ENCODE data around the gene CD300H. TPM values are rescaled to one million over a fixed set of nuclear protein-coding genes. Genes with fewer than 3 reads are reported as not detected.

Gene CD300H
- total RNA-seq, 1 donor from 2014 or later, result not detected

DNA sequence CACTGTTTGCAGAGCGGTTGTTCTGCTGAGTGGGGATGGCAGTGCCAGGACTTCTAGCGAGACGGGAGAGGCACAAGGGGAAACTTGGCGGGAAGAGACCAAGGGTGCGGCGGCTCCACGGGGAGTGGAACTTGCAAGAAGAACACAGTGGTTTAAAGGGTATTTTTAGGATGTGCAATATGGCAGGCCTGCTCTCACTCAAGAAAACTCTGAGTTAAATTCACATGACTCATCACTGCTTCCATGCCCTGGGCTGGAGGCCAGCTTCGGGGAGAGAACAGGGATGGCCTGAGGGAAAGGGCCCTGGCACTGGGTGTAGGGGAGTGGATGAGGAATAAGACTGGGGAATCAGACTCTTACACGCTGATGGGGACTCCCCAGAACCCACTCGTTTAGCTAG, 38.1 kb upstream of the CD300H start:
- no peak overlapping the region for H3K4me3 ChIP-seq (ENCODE audit: low read depth, low read length)
- TF ChIP-seq, protein P1, sequence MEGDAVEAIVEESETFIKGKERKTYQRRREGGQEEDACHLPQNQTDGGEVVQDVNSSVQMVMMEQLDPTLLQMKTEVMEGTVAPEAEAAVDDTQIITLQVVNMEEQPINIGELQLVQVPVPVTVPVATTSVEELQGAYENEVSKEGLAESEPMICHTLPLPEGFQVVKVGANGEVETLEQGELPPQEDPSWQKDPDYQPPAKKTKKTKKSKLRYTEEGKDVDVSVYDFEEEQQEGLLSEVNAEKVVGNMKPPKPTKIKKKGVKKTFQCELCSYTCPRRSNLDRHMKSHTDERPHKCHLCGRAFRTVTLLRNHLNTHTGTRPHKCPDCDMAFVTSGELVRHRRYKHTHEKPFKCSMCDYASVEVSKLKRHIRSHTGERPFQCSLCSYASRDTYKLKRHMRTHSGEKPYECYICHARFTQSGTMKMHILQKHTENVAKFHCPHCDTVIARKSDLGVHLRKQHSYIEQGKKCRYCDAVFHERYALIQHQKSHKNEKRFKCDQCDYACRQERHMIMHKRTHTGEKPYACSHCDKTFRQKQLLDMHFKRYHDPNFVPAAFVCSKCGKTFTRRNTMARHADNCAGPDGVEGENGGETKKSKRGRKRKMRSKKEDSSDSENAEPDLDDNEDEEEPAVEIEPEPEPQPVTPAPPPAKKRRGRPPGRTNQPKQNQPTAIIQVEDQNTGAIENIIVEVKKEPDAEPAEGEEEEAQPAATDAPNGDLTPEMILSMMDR (conservative IDR thresholded peaks at IDR 0.05; ENCODE audit: low read depth, low read length), result no peak
- DNase-seq (ENCODE audit: low read depth), result peak; percentile 12

DNA sequence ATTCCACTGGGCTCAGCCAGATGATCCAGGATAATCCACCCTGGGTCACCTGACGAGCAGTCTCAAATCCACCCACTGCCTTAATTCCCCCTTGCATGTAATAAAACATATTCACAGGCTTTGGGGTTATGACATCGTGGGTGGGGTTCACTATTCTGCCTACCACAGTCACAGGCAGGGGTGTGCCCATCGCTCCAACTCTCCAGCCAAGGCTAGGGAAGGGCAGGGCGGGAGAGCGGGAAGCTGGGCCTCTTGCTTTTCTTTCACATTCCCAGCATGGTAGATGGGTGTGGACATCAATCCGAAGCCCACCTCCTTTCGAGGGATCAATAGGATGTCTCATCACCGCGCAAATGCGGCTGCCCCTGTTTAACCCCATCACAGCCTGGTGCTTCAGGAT, 37.5 kb upstream of the CD300H start:
- TF ChIP-seq, protein P1 (conservative IDR thresholded peaks at IDR 0.05; ENCODE audit: low read depth, low read length), result no peak
- no peak overlapping the region for H3K4me3 ChIP-seq (ENCODE audit: low read depth, low read length)
- no peak for DNase-seq (ENCODE audit: low read depth)

DNA sequence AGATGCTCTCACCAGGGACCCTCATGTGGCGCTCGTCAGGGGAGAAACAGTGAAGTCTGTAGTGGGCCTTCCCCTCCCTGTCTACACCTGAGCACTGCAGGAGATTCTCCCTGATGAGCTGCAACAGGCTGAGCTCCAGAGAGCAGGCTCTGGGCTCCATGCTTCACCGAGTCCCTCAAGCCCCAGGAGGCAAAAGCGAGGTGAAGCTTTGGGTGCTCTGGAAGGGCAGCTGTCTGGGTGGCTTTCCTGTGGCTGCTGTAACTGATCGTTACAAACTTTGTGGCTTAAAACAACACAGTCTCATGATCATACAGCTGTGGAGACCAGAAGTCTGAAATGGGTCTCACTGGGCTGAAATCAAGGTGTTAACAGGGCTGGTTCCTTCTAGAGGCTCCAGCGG, 36.9 kb upstream of the CD300H start:
- no peak overlapping the region for H3K4me3 ChIP-seq (ENCODE audit: low read depth, low read length)
- TF ChIP-seq, protein P1 (conservative IDR thresholded peaks at IDR 0.05; ENCODE audit: low read depth, low read length), result no peak
- no peak for DNase-seq (ENCODE audit: low read depth)

DNA sequence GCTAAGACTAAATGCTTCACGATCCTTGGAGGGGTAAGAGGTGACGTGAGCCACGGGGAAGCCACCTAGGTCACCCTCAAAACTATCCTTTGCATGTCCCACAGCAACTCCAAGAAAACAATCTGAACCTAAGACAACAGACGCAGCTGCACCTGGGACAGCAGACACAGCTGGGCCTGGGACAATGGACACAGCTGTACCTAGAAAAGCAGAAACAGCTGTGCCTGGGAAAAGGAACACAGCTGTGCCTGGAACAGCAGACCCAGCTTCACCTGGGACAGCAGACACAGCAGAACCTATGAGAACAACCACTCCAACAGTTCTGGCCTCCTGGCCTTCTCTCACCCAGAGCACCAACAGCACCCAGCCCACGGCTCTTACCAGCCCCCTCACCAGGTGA, 36.4 kb upstream of the CD300H start:
- TF ChIP-seq, protein P1 (conservative IDR thresholded peaks at IDR 0.05; ENCODE audit: low read depth, low read length), result no peak
- H3K4me3 ChIP-seq (ENCODE audit: low read depth, low read length), result no peak overlapping the region
- no peak for DNase-seq (ENCODE audit: low read depth)

DNA sequence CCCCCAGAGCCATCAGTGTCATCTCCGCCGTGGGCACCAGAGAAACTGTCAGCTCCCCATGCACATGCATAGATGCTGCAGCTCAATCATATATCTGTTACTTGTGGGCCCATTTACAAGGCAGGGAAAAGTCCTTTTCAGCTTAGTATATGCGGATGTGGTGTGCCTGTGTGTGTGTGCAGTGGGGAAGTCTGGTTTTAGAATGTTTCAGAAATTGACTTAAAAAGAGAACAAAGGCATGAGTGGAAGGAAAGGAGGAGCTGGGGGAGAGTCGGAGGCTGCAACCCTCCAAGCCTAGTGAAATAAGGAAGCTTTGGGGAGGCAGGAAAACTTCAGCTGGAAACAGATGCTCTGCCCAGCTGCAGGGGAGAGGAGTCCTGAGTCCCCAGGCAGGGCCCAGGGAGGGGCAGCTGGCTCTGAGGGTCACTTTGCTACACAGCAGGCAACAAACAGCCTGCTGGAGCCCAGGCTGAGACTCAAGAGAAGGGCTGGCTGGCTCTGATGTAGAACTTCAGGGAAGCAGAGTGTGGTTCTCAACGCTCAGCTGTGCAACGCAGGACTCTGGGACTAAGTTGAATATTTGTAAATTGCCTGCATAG, 35.8 kb upstream of the CD300H start:
- no peak overlapping the region for H3K4me3 ChIP-seq (ENCODE audit: low read depth, low read length)
- TF ChIP-seq, protein P1 (conservative IDR thresholded peaks at IDR 0.05; ENCODE audit: low read depth, low read length), result no peak
- DNase-seq (ENCODE audit: low read depth), result no peak

DNA sequence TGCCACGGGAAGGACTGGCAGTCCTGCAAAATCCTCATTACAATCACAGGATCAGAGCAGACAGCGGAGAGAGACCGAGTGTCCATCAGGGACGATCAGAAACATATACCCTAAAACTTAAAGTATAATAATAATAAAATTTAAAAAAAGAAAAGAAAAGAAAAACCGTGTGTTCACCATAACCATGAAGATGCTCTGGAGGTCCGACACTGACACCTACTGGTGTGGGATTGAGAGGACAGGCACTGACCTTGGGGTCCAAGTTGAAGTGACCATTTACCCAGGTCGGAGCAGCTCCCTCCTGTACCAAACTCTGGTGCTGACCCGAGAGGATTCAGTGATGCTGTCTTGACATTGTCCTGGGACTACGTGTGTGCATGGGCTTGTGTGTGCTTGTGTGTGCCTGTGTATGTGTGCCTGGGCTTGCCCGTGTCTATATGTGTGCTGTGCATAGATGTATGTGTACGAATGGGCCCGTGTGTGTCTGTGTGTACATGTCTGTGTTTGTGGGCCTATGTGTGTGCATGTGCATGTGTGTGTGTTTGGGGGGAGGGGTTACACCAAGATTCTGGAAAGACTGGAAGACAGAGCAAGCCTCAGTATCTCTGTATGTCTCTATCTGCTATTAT, 34.7 kb upstream of the CD300H start:
- H3K4me3 ChIP-seq (ENCODE audit: low read depth, low read length), result no peak overlapping the region
- no peak for DNase-seq (ENCODE audit: low read depth)
- TF ChIP-seq, protein P1 (conservative IDR thresholded peaks at IDR 0.05; ENCODE audit: low read depth, low read length), result peak; percentile 84

DNA sequence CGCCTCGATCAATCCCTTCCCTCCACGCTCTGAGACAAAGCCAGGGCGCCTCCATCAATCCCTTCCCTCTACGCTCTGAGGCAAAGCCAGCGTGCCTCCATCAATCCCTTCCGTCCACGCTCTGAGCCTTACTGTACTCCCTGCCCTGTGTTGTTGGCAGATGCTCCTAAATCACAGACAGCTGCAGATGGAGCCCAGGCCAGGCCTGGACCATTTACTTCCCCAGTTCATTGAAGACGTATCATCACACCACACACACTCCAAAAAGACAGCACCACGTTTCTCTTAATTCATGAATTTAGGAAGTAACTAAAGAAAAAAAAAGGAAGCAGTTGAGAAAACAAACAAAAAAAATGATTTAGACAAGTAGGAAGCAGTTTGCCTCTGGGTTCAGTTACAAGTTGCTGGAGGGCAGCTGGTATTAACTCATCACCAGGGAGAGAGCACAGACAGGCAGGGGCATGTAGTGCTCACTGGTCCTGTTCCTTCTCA, 32.2 kb upstream of the CD300H start:
- DNase-seq (ENCODE audit: low read depth), result no peak
- TF ChIP-seq, protein P1 (conservative IDR thresholded peaks at IDR 0.05; ENCODE audit: low read depth, low read length), result no peak
- H3K4me3 ChIP-seq (ENCODE audit: low read depth, low read length), result no peak overlapping the region

Measured in epithelial cell of proximal tubule (primary cell).